ELF-1 (cell line): Measurements from ENCODE around the gene SPN.
"Not testable (repeated sequence)": the region's sequence is repeated elsewhere in the genome, so short reads cannot be mapped to it uniquely, and the experiment has no call there.

ENCODE experiments used
- DNase-seq: peaks from one replicate; pipeline ENCODE4 v3.0.0-alpha.2; 2016; ENCODE audit warnings: low read depth, low spot score

Gene SPN

GRCh38 chr16:29663016-29663806, at the start of gene SPN:
SPN (plus strand) TSS chr16:29663247; CDS start chr16:29663729, 482 bp downstream.
- no peak for DNase-seq

- peak; percentile 75 for DNase-seq
Measured at GRCh38 chr16:29613307-29614057, 49.6 kb upstream of the SPN start.

GRCh38 chr16:29614691-29615314, 48.2 kb upstream of the SPN start:
- DNase-seq: peak; percentile 96

- not testable (repeated sequence) for DNase-seq
Measured at GRCh38 chr16:29616127-29616526, 46.9 kb upstream of the SPN start.

- peak; percentile 20 for DNase-seq
Measured at GRCh38 chr16:29620591-29620990, 42.5 kb upstream of the SPN start.

- DNase-seq: not testable (repeated sequence)
Measured at GRCh38 chr16:29622738-29623137, 40.3 kb upstream of the SPN start.

- DNase-seq: not testable (repeated sequence)
Measured at GRCh38 chr16:29623253-29623652, 39.8 kb upstream of the SPN start.

GRCh38 chr16:29625114-29625513, 37.9 kb upstream of the SPN start:
- DNase-seq: not testable (repeated sequence)

- DNase-seq: not testable (repeated sequence)
Measured at GRCh38 chr16:29626778-29627331, 36.2 kb upstream of the SPN start.

- not testable (repeated sequence) for DNase-seq
Measured at GRCh38 chr16:29627661-29628075, 35.4 kb upstream of the SPN start.

- not testable (repeated sequence) for DNase-seq
Measured at GRCh38 chr16:29628707-29629106, 34.3 kb upstream of the SPN start.

GRCh38 chr16:29629318-29629717, 33.7 kb upstream of the SPN start:
- DNase-seq: not testable (repeated sequence)

GRCh38 chr16:29631658-29632057, 31.4 kb upstream of the SPN start:
- DNase-seq: peak; percentile 44

- DNase-seq: not testable (repeated sequence)
Measured at GRCh38 chr16:29635902-29636301, 27.1 kb upstream of the SPN start.

GRCh38 chr16:29636368-29636767, 26.7 kb upstream of the SPN start:
- DNase-seq: not testable (repeated sequence)

GRCh38 chr16:29638751-29639150, 24.3 kb upstream of the SPN start:
- not testable (repeated sequence) for DNase-seq

GRCh38 chr16:29641561-29641960, 21.5 kb upstream of the SPN start:
- no peak for DNase-seq

GRCh38 chr16:29643596-29643995, 19.5 kb upstream of the SPN start:
- no peak for DNase-seq

- DNase-seq: no peak
Measured at GRCh38 chr16:29644338-29644857, 18.6 kb upstream of the SPN start.

GRCh38 chr16:29644973-29645693, 17.9 kb upstream of the SPN start:
- no peak for DNase-seq

GRCh38 chr16:29645694-29646187, 17.3 kb upstream of the SPN start:
- DNase-seq: peak; percentile 40
